GM18505 (cell line): ENCODE results near the gene MRPS27.
A peak's percentile ranks its signal among the peaks of the same experiment; 100 is the strongest.

Source experiments
- ATAC-seq: cut with Tn5 transposase; IDR thresholded peaks from one replicate; pipeline ENCODE4 v1.9.1; 2021; ENCODE audit not compliant: unreplicated experiment
- POLR2A ChIP-seq: IDR thresholded peaks from 4 replicates; pipeline ENCODE4 v1.6.1; 2011; ENCODE audit warnings: borderline replicate concordance; ENCODE audit not compliant: insufficient read depth, insufficient read length; ENCODE audit errors: extremely low read depth

Gene MRPS27

DNA sequence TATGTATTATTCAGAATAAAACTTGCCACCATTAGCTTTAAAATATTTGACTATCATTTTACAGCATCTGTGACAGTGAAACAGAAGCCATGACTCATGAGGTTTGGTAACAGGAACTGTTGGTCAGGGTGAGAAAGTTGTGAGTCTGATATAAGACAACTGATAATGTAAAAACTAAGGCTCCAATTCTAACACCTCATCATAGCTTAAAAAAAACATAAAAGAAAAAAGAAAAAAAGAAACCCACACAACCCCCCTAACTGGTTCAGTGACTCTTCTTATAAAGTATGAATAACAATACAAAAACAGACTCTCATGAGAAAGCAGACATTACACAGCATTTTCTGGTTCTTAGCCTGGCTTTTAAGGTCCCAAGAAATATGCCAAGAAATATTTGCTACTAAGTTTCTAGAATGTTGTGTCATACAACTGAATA lies 85.8 kb downstream of the MRPS27 start:
- TF ChIP-seq POLR2A: no peak
- ATAC-seq: peak; percentile 90

DNA sequence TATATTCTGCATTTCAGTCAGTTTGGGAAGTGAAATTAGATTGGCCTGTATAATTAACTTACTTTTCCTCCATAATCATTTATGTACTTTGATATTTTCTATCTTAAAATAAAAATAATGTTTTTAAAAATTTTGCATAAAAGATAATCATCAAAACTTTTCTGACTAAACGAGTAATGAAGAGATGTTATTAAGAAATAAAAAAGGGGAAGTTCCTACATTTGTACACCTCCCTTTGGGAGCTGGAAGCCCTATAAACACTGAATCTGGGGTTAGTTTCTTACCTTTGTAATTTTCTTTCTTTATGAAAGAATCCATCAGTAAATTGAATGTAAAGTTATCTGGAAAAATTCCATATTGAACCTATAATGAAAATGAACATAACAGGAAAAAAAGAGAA lies 86.2 kb downstream of the MRPS27 start:
- no peak for TF ChIP-seq POLR2A
- no peak for ATAC-seq

- no peak for ATAC-seq
These were observed 87.2 kb downstream of the MRPS27 start for GRCh38 chr5:72232838-72233237.

DNA sequence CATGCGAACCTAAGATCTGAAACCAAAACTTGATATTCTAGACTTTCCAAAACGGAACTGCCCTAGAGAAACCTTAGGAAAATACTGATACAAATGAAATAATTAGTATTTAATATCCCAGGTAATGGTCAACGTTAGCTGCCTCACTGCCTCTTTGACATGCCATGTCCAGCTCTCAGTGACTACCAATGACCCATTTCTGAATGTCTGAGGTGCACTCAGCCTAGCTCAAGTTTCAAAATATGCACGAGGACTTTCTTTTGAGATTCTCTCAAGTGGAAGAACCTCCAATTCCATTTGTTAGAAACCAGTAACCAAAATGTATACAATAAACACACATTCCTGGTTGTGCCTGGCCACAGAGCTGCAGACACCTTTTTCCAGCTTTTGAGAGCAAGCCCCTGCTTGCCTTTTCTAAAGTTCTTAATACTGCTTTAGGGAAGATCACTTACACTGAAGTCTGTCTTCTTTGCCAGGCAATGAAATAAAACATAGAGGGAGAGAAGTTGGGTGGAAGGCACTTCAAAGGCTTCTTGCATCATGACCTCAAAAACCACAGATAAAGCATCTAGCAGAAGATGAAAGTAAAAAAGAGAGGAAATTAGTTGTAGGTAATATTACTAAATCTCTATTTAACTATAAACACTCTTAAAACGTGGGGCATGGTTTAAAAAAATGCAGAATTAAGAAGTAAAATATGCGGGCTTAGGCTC lies 87.9 kb downstream of the MRPS27 start:
- no peak for ATAC-seq
- TF ChIP-seq POLR2A: no peak

More at GRCh38 chr5:72232838-72233237, 87.2 kb downstream of the MRPS27 start:
- TF ChIP-seq POLR2A: no peak

- no peak for TF ChIP-seq POLR2A
- ATAC-seq: no peak
These were observed 91.1 kb downstream of the MRPS27 start for GRCh38 chr5:72228960-72229359.

DNA sequence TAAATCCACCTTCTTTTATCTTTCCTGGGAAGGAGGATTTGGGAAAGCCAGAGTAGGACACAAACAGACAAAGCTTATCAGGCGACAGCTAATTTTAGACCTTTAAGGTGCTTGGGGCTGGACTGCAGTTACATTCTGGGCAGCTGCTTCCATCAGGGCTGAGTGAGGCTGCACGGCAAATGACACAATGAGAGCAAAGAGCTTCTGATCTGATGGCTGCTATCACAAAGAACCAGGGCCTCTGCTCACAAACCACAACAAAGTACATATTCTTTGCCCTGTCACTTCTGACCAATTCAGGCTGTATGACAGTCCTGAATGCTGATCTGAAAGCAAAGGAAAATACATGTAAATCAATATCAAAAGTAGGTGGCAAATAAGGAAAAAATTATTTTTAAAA lies 93.1 kb downstream of the MRPS27 start:
- ATAC-seq: no peak
- no peak for TF ChIP-seq POLR2A

DNA sequence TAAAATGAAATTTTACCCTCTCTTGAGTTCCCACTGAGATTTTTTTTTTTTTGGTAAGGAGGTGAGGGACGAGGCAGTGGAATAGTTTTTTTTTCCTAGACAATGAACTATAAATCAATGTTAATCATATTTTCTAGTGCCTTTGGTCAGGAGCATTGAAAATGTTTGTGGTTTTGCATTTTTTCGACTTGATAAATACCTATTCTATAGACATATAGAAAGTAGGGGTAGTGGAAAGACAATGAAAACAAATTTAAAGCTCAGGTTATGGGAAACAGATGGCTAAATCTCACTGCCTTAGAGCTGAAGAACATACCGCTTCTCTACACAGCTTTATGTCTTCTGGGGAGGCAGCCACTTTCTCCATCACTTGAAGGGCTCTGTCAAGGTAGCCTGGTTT lies 94.3 kb downstream of the MRPS27 start:
- no peak for TF ChIP-seq POLR2A
- no peak for ATAC-seq

DNA sequence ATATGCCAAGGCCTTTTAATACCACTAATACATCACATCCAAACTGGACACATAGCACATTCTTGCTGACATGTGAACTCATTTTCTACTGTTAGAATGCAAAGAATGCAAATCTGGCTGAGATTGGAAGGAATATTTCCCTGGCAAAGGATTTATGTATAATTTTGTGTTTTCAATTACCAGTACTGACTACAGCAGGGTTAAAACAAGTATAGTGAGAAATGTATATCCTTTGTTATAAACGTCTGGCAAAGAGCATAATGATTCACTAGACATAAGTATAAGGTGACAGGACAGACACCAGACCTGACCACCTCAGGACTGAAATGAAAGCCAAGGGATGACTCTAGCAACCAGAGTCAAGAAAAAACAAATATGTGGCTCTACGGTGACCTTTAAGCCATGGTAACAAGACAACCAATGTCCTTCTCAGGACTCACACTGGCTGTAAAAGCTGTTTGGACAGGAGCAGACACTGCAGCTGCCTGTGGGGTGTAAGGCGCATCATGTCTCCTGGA lies 95.0 kb downstream of the MRPS27 start:
- no peak for ATAC-seq
- TF ChIP-seq POLR2A: no peak

DNA sequence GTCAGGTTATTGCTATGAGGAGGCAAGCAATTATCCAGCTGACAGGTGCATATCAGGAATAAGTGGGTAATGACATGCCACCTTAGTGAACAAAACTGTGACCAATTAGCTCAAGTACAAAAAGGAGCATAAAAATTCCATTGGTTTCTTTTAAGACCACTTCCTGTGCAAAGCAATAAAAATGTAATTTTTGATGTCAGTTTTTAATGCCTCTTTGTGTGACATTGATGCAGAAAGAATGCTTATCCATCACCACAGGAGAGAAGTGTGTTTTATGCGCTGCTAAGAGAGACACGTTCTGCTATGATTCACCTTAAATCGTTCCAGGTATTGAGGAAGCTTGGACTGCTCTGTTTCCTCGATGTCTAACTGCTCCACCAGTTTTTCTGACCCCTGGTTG lies 96.7 kb downstream of the MRPS27 start:
- no peak for TF ChIP-seq POLR2A
- ATAC-seq: no peak

DNA sequence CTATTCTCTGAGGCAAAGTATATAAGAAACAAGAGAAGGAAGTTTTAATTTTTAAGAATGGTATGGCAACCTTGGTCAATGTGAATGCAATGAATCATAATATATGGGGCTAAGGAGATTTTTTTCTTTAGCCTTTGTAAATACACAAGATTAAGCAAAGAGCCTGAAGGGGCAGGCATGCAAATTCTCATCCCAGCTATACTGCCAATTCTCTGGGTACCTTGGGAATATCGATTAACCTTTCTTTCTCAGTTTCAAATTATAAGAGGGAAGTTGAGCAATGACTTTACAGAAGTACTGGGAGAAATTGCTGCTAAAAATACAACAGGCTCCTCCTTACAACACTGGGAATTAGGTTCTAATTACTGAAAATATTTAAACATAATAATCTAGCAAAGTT lies 97.5 kb downstream of the MRPS27 start:
- no peak for TF ChIP-seq POLR2A
- ATAC-seq: no peak

DNA sequence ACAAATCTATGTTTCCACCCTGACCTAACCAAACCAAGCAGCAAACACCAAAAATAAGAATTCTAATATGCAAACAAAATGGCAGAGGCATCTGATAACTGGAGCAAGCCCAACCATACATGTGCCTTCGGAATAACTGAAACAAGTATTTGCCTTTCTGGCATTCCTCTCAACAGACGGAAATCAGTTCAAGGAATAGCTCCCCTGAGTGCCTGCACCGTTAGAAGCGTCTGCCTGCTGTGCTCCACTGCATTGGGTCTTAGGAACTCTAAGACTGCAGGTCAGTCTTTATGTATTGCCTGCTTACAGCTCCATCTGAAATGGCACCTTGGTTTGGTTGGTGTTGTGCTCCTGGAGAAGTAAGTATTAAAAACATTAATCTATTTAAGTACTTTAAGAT lies 98.5 kb downstream of the MRPS27 start:
- no peak for TF ChIP-seq POLR2A

DNA sequence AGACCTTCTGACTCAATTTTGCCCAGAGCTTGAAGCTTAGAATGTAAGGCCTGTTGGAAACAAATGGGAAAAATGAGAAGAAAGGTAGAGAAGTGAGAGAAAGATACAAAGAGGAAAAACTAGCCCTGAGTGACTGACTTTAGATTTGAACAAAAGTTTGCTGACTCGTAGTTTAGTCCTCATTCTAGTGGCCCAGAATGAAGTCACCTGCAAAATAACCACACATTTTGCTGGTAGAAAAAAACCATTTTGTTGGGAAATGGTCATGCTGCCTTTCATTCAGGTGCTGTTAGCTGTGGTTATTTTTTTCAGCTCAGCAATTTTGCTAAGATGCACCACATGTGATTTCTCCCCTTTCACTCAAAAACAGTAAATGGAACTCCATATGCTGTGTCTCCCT lies 98.9 kb downstream of the MRPS27 start:
- no peak for ATAC-seq
- no peak for TF ChIP-seq POLR2A

More for the DNA sequence above, 98.5 kb downstream of the MRPS27 start:
- no peak for ATAC-seq

GRCh38 chr5:72216756-72217155 lies 103.3 kb downstream of the MRPS27 start:
- ATAC-seq: no peak
- TF ChIP-seq POLR2A: no peak

- ATAC-seq: no peak
- no peak for TF ChIP-seq POLR2A
These were observed 105.9 kb downstream of the MRPS27 start for GRCh38 chr5:72214168-72214567.
